ENCODE measurements around the gene TIAM2.

The TIAM2 gene

GRCh38 chr6:155026706-155027045 is 31.6 kb downstream of the TIAM2 start:
- DNase-seq = no peak

DNA sequence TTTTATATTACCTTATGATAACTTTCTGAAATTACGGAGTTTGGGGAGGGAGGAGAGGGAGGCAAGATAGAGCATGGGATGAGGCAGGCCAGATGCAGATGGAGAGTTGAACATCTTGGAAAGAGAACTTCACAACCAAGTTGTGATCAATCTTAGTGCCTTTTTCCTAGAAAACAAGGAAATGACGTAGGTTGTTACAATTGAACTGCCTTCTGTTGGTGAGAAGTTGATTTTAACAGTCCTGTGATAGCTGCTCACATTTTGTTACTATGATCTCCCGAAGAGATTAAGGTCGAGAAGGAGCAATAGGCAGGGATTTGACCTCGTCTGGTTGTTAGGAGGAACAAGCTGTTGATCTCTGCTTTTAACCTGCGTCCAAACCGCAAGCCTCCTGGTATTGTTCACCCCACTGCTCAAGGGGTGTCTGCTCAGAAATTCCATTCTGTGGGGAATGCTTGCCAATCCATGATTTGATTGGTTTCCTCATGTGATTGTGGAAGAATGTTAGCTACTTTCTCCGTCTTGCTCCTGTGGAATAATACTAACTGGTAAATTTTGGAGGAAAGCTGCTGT is 35.1 kb downstream of the TIAM2 start:
- DNase-seq = no peak

GRCh38 chr6:155031091-155031490 is 36.0 kb downstream of the TIAM2 start:
- DNase-seq = no peak

- no peak for DNase-seq
Measured at GRCh38 chr6:155033021-155033791, 38.1 kb downstream of the TIAM2 start.

- no peak for DNase-seq
Measured at GRCh38 chr6:155036907-155037306, 41.8 kb downstream of the TIAM2 start.

- DNase-seq = no peak
Measured at GRCh38 chr6:155038104-155038503, 43.0 kb downstream of the TIAM2 start.

DNA sequence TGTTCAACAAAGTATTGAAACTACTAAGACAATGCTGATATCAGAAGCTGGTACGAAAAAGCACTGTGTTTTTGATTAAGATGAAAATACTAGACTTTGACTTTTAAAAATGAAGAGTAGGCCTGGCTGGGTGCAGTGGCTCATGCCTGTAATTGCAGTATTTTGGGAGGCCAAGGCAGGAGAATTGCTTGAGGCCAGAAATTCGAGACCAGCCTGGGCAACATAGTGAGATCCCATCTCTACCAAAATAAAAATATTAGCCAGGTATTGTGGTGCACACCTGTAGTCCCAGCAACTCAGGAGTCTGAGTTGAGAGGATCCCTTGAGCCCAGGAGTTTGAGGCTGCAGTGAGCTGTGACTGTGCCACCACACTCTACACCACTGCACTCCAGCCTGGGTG is 43.4 kb downstream of the TIAM2 start:
- no peak for DNase-seq

DNA sequence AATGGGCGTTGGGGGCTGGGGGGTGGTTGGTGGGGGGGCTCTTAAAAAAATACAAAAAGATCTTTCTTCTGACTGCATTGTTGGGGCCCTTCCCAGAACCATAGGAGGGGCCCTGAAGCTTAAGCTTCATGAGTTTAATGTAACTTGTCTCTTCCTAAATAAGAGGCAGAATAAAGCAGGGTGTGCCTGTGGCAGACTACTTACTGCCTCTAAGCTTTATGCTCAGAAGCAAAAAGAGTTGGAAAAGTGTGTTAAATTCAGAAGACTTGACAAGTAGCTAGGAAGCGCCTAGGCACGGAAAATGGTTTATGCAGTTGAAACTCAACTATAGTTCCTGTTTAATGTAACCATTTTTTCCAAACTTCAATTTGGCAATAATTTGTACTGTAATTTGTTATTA is 44.5 kb downstream of the TIAM2 start:
- DNase-seq = no peak

GRCh38 chr6:155040154-155040553 is 45.0 kb downstream of the TIAM2 start:
- no peak for DNase-seq

GRCh38 chr6:155040901-155041650 is 46.0 kb downstream of the TIAM2 start:
- no peak for DNase-seq

GRCh38 chr6:155041741-155042279 is 46.7 kb downstream of the TIAM2 start:
- DNase-seq = no peak

GRCh38 chr6:155042983-155043382 is 47.9 kb downstream of the TIAM2 start:
- DNase-seq = no peak

DNA sequence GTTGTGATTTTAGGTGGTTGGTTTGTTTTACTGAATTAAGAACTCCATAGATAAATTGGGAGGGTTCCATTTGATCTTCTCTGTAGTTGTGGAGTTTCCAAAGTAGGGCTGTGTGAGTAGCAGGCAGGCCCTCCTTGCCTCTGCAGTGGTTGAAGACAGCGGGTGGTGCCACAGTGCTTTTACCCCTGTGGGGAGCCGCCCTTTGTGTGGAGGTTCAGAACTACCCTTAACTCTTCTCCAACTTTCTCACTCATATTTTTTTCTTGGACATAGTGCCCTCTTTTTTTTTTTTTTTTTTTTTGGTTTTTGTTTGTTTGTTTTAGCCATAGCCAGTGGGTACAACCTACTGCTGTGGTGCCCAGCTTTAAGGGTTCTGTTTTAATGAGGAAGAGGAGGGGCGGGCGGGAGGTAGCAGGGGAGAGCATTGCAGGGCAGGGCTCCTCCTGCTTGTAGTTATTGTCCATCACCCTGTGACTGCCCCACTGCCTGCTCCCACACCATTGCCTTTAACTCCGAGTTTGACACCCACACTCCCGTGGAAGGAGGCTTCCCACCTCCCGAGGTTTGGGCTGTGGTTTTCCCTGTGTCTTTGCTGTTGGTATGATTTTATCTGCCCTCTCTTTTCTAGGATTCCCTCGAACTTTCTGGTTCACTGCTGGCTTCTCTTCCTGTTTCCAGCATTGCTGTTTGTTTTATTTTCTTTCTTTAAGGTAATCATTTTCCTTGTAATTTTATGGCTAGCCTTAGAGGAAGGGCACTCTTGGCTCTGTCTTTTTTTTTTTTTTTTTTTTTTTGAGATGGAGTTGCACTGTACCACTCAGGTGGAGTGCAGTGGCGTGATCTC is 50.7 kb downstream of the TIAM2 start:
- no peak for DNase-seq

GRCh38 chr6:155047523-155047922 is 52.4 kb downstream of the TIAM2 start:
- no peak for DNase-seq

- no peak for DNase-seq
Measured at GRCh38 chr6:155050311-155050710, 55.2 kb downstream of the TIAM2 start.

DNA sequence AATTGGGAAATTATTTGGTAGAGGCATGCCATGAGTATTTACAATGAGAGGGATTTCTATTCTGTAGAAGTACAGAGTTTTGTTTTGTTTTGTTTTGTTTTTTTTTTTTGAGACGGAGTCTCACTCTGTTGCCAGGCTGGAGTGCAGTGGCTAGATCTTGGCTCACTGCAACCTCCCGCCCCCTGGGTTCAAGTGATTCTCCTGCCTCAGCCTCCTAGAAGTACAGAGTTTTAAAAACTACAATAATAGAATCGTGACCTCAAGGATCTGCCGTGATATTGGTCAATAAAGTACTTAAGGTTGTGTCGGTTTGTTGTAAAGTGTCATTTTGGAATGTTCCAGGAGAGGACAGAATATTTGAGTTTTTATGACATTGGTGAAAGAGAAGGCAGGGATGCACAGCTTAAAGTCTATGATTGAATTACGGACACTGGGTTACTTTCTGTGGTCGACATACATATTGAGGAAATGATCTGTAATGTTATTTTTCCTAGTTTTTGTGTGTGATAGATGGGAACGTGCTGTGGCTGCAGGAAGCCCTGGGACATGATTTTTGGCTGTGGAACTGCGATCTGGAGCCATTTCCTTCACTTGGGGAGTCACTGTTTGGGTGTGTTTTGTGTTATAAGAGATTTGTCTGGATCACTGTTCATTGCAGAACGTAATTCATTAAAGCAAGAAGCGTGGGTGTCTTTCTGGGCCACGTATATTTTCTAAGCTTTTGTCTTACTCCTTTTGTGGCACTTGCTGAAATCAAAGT is 59.6 kb downstream of the TIAM2 start:
- no peak for DNase-seq

DNA sequence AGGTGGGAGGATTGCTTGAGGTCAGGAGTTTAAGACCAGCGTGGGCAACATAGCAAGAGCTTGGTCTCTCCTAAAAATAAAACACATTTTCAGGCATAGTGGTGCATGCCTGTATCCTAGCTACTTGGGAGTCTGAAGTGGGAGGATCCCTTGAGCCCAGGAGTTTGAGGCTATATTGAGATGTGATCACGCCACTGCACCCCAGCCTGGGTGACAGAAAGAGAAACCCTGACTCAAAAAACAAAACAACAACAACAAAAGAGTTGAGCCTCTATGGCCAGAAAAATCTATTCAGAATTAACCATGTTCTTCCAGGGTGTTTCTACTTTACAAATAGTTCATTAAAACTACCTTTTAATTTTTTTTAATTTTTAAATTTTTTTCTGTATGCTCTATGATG is 60.6 kb downstream of the TIAM2 start:
- DNase-seq = no peak

DNA sequence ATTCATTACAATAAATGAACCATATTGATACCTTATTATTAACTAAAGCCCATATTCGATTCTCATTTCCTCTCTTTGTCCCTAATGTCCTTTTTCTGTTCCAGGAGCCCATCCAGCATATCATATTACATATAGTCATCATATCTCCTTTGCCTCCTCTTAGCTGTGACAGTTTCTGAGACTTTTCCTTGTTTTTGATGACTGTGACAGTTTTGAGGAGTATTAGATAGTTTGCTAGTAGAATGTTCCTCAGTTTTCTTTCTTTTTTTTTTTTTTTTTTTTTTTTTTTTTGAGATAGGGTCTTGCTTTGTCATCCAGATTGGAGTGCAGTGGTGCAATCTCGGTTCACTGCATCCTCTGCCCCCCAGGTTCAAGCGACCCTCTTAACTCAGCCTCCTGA is 61.6 kb downstream of the TIAM2 start:
- DNase-seq = no peak

GRCh38 chr6:155061381-155061780 is 66.3 kb downstream of the TIAM2 start:
- DNase-seq = no peak

DNA sequence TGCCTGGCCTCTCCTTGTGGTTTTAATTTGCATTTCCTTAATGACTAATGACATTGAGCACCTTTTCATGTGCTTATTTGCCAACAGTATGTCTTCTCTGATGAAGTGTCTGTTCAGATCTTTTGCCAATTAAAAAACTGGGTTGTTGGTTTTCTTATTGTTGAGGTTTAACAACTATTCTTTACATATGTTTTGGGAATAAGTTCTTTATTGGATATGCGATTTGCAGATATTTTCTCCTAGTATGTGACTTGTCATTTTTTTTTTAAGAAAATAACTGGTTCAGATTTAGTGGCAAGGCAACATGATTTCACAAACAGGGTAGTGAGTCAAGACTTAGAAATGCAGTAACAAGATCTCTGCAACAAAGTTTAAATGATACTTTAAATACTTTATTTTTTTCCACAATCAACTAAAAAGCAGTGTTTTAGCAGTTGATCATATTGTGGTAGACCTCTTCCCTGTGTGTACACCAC is 67.8 kb downstream of the TIAM2 start:
- DNase-seq = no peak

GRCh38 chr6:155064303-155064702 is 69.2 kb downstream of the TIAM2 start:
- DNase-seq = no peak

DNA sequence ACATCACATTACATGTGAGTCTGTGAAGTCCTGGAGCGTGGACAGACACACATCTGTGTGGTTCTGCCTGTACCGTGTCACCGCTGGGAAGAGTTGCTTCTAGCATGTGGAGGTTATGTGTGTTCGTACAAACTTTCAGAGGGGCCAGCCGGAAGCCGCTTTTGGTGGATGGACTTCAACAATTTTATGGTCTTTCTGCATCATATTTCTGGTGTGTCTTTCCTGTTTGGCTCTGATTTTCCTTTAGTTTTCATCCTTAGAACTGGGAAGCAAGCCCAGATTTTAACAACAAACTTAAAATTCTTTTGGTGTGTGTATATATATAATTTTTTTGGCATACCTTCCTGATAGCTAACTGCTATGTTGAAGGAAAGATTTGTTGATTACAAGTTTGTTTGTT is 71.2 kb downstream of the TIAM2 start:
- DNase-seq = no peak
